OCI-LY7 (cell line): Measurements from ENCODE around the gene CD37. TPM values are rescaled to one million over a fixed set of nuclear protein-coding genes. Genes with fewer than 3 reads are reported as not detected.

ENCODE experiments used
- BruUV-seq: library from RNA; stranded (reverse); fragments of 400-500 nt; replicated peaks from 2 replicates; lab custom pipeline; 2021; lab: Mats Ljungman, UMichigan
- CTCF ChIA-PET: fragments of 300-600 bp; sonication (Branson Sonifier 250); formaldehyde crosslinking; loops from one replicate; lab custom pipeline; 2022; ENCODE audit warnings: antibody characterized with exemption; ENCODE audit not compliant: unreplicated experiment; lab: Charles Lee
- POLR2A ChIA-PET: fragments of 300-600 bp; sonication (Branson Sonifier 250); formaldehyde crosslinking; loops from one replicate; lab custom pipeline; 2022; ENCODE audit warnings: antibody characterized with exemption; lab: Charles Lee
- DNase-seq: peaks from one replicate; pipeline ENCODE4 v3.0.0-alpha.2; 2015; ENCODE audit warnings: low spot score
- H2AFZ ChIP-seq: fragments of 200-600 bp; sonication (generic), shearing (Covaris generic); 2 replicates; pipeline ENCODE4 v1.6.1; 2014; ENCODE audit warnings: mild to moderate bottlenecking, antibody characterized with exemption, low read length, moderate library complexity
- H3K27ac ChIP-seq: fragments of 200-600 bp; sonication (generic); 2 replicates; pipeline ENCODE4 v1.5.1; 2014; ENCODE audit warnings: mixed run types, low read depth, mild to moderate bottlenecking, moderate library complexity, low read length, inconsistent platforms; ENCODE audit not compliant: poor library complexity, severe bottlenecking
- H3K36me3 ChIP-seq: fragments of 200-600 bp; sonication (generic); 2 replicates; pipeline ENCODE4 v1.6.1; 2014; ENCODE audit warnings: mild to moderate bottlenecking, antibody characterized with exemption, low read length, moderate library complexity, mixed read lengths; ENCODE audit not compliant: insufficient read depth
- H3K4me1 ChIP-seq: fragments of 200-600 bp; sonication (generic); 2 replicates; pipeline ENCODE4 v1.5.1; 2014; ENCODE audit warnings: mild to moderate bottlenecking, low read length; ENCODE audit not compliant: insufficient read depth, poor library complexity, severe bottlenecking
- H3K4me2 ChIP-seq: fragments of 200-600 bp; sonication (generic); 2 replicates; pipeline ENCODE4 v1.6.1; 2014; ENCODE audit warnings: mild to moderate bottlenecking, low read length
- H3K4me3 ChIP-seq: fragments of 200-600 bp; sonication (generic); 2 replicates; pipeline ENCODE4 v1.5.1; 2014; ENCODE audit warnings: mild to moderate bottlenecking, low read depth, low read length; ENCODE audit not compliant: poor library complexity, severe bottlenecking
- H3K79me2 ChIP-seq: fragments of 200-600 bp; sonication (generic); 2 replicates; pipeline ENCODE4 v1.6.1; 2016; ENCODE audit warnings: low read depth, mild to moderate bottlenecking, low read length, moderate library complexity, mixed read lengths; ENCODE audit not compliant: insufficient read depth
- H3K9me2 ChIP-seq: fragments of 200-600 bp; sonication (generic); 2 replicates; pipeline ENCODE4 v1.6.1; 2016; ENCODE audit warnings: mild to moderate bottlenecking, low read length, mixed read lengths; ENCODE audit not compliant: insufficient read depth
- H3K9me3 ChIP-seq: fragments of 200-600 bp; sonication (generic); 2 replicates; pipeline ENCODE4 v1.6.1; 2014; ENCODE audit warnings: mild to moderate bottlenecking, mixed run types, low read length, mixed read lengths
- H4K20me1 ChIP-seq: fragments of 200-600 bp; sonication (generic); 2 replicates; pipeline ENCODE4 v1.6.1; 2014; ENCODE audit warnings: mild to moderate bottlenecking, antibody characterized with exemption, low read length, moderate library complexity, mixed read lengths; ENCODE audit not compliant: insufficient read depth
- EZH2phosphoT487 ChIP-seq: fragments of 200-600 bp; sonication (generic); IDR thresholded peaks from 2 replicates; pipeline ENCODE4 v1.6.1; 2018; ENCODE audit warnings: low read depth, borderline replicate concordance, mild to moderate bottlenecking, mixed run types, antibody characterized with exemption, low read length, moderate library complexity, mixed read lengths
- intact Hi-C: fragments of 100-400 bp; cut with micrococcal nuclease; formaldehyde crosslinking; loops from one replicate; pipeline ENCODE4 v1.10.0; 2022; ENCODE audit not compliant: unreplicated experiment
- total RNA-seq, 2 experiments: library from RNA; depleted of rRNA in 1 of 2; stranded (reverse); fragments of >200 nt in 1 of 2; shearing (Covaris generic) in 1 of 2; gene quantifications; 2 replicates each; pipeline ENCODE4 v1.2.3, GENCODE V29; 2014 to 2022
- TF ChIP-seq, protein P1 (sequence below): fragments of 200-600 bp; sonication (generic); conservative IDR thresholded peaks from 2 replicates; pipeline ENCODE4 v1.5.1; 2014; ENCODE audit warnings: mild to moderate bottlenecking, antibody characterized with exemption, low read length, moderate library complexity, mixed read lengths

The CD37 gene
- total RNA-seq, 2 experiments from 2014 or later, result 219 to 279 TPM

GRCh38 chr19:49382639-49383038 is 47.4 kb downstream of the CD37 start:
- Histone ChIP-seq H3K9me2 (no peaks in the 10 kb centered on the region), H3K79me2 (no peaks in the 10 kb centered on the region), H3K9me3 (peaks cover 16% of the 10 kb centered on the region; the same call in 1 of the 2 replicates), H4K20me1 (no peaks in the 10 kb centered on the region), H3K27ac (no peak overlapping the region), H3K4me3 (no peak overlapping the region), H3K36me3 (no peaks in the 10 kb centered on the region; the same call in 1 of the 2 replicates), H2AFZ (no peak overlapping the region), H3K4me2 (no peak overlapping the region), H3K4me1 (peaks cover 29% of the 10 kb centered on the region)
- CTCF ChIA-PET, result no interaction called here
- intact Hi-C loops, result no loop called here
- no TSS peak for BruUV-seq
- no peak for DNase-seq
- POLR2A ChIA-PET, result interaction anchor here (0.7 kb wide), 2 partner anchors 16 to 288 kb away, joined by 3 to 5 read pairs; no protein-coding TSS in a partner anchor
- TF ChIP-seq, protein P1, sequence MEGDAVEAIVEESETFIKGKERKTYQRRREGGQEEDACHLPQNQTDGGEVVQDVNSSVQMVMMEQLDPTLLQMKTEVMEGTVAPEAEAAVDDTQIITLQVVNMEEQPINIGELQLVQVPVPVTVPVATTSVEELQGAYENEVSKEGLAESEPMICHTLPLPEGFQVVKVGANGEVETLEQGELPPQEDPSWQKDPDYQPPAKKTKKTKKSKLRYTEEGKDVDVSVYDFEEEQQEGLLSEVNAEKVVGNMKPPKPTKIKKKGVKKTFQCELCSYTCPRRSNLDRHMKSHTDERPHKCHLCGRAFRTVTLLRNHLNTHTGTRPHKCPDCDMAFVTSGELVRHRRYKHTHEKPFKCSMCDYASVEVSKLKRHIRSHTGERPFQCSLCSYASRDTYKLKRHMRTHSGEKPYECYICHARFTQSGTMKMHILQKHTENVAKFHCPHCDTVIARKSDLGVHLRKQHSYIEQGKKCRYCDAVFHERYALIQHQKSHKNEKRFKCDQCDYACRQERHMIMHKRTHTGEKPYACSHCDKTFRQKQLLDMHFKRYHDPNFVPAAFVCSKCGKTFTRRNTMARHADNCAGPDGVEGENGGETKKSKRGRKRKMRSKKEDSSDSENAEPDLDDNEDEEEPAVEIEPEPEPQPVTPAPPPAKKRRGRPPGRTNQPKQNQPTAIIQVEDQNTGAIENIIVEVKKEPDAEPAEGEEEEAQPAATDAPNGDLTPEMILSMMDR, result no peak
- TF ChIP-seq EZH2phosphoT487, result no peak

- H3K4me2 ChIP-seq, result no peak overlapping the region
- TF ChIP-seq EZH2phosphoT487, result no peak
- TF ChIP-seq, protein P1, result no peak
Measured at GRCh38 chr19:49383599-49383998, 48.4 kb downstream of the CD37 start.

GRCh38 chr19:49387936-49388372 is 52.7 kb downstream of the CD37 start, which contains the start of gene KASH5:
Gene KASH5, plus strand, starts transcription at chr19:49388249. Its CDS starts 2,635 bp downstream, at chr19:49390884.
- Histone ChIP-seq H3K4me3 (peak within 1 kb of the TSS; percentile 54), H3K4me1 (peaks cover 65% of the 10 kb centered on the region), H3K4me2 (peak within 1 kb of the TSS; percentile 78), H4K20me1 (no peaks in the 10 kb centered on the region), H3K36me3 (no peaks in the 10 kb centered on the region), H3K27ac (peak within 1 kb of the TSS; percentile 92), H3K9me3 (peaks cover under 1% of the 10 kb centered on the region; the same call in 1 of the 2 replicates), H3K9me2 (no peaks in the 10 kb centered on the region), H2AFZ (peak within 1 kb of the TSS; percentile 19; the same call in 1 of the 2 replicates), H3K79me2 (no peaks in the 10 kb centered on the region)
- POLR2A ChIA-PET, result interaction anchor here (0.6 to 1.1 kb wide), 4 partner anchors 8 to 57 kb away, joined by 3 to 6 read pairs (median 4); no protein-coding TSS in a partner anchor
- DNase-seq, result peak; percentile 98
- intact Hi-C loops, result no loop called here
- no TSS peak for BruUV-seq
- CTCF ChIA-PET, result interaction anchor here (0.6 kb wide), 1 partner anchor 16 kb away, joined by 5 read pairs; no protein-coding TSS in a partner anchor
- TF ChIP-seq, protein P1, result no peak
- TF ChIP-seq EZH2phosphoT487, result no peak

More at GRCh38 chr19:49383599-49383998, 48.4 kb downstream of the CD37 start:
- intact Hi-C loops, result no loop called here
- Histone ChIP-seq H4K20me1 (no peaks in the 10 kb centered on the region), H3K36me3 (no peaks in the 10 kb centered on the region; the same call in 1 of the 2 replicates), H3K4me1 (peaks cover 36% of the 10 kb centered on the region), H3K4me3 (no peak overlapping the region), H3K9me2 (no peaks in the 10 kb centered on the region), H2AFZ (no peak overlapping the region), H3K27ac (no peak overlapping the region), H3K79me2 (no peaks in the 10 kb centered on the region), H3K9me3 (peaks cover 16% of the 10 kb centered on the region; the same call in 1 of the 2 replicates)
- ChIA-PET POLR2A (interaction anchor here (0.7 to 1.1 kb wide), 3 partner anchors 37 to 289 kb away, joined by 4 to 5 read pairs (median 5); no protein-coding TSS in a partner anchor), CTCF (no interaction called here)
- DNase-seq, result no peak
- no TSS peak for BruUV-seq
